Astrocyte of the spinal cord (primary cell): Measurements from ENCODE around the gene FAM200A.
"Not testable (repeated sequence)": the region's sequence is repeated elsewhere in the genome, so short reads cannot be mapped to it uniquely, and the experiment has no call there.

Experiments
- DNase-seq: peaks from one replicate; pipeline ENCODE4 v3.0.0; 2011; ENCODE audit warnings: low read depth, low spot score
- H3K4me3 ChIP-seq: 2 replicates; pipeline ENCODE4 v1.5.1; 2011; ENCODE audit warnings: low read depth, mild to moderate bottlenecking, low read length, moderate library complexity
- in situ Hi-C: cut with HindIII; loops from 2 replicates; pipeline ENCODE4 v1.10.0; 2017; ENCODE audit warnings: low sequenced_read_pairs
- TF ChIP-seq, protein P1 (sequence below): IDR thresholded peaks from 2 replicates; pipeline ENCODE4 v1.5.1; 2012; ENCODE audit warnings: low read depth, mild to moderate bottlenecking, low read length, inconsistent platforms

Gene FAM200A

DNA sequence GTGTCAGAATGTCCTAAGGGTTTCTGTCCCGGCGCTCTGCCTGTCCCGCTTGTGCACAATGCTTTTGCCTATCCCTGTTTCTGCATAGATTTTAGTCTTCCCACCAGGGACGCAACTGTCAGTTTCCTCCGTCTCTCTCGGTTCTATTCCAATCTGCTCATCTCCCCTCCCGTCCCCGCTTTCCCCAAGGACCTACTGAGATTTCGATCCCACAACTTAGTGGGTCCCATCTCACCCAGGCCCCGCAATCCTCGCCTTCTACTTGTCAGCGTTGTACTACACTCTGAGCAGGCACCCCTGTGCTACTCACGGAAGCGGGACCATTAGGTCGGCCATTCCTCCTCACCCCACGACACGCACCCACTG lies 6.0 kb upstream of the FAM200A start:
- in situ Hi-C loops: no loop called here
- no peak for DNase-seq
- H3K4me3 ChIP-seq: peak overlapping the region; percentile 91
- TF ChIP-seq, protein P1, sequence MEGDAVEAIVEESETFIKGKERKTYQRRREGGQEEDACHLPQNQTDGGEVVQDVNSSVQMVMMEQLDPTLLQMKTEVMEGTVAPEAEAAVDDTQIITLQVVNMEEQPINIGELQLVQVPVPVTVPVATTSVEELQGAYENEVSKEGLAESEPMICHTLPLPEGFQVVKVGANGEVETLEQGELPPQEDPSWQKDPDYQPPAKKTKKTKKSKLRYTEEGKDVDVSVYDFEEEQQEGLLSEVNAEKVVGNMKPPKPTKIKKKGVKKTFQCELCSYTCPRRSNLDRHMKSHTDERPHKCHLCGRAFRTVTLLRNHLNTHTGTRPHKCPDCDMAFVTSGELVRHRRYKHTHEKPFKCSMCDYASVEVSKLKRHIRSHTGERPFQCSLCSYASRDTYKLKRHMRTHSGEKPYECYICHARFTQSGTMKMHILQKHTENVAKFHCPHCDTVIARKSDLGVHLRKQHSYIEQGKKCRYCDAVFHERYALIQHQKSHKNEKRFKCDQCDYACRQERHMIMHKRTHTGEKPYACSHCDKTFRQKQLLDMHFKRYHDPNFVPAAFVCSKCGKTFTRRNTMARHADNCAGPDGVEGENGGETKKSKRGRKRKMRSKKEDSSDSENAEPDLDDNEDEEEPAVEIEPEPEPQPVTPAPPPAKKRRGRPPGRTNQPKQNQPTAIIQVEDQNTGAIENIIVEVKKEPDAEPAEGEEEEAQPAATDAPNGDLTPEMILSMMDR: no peak

DNA sequence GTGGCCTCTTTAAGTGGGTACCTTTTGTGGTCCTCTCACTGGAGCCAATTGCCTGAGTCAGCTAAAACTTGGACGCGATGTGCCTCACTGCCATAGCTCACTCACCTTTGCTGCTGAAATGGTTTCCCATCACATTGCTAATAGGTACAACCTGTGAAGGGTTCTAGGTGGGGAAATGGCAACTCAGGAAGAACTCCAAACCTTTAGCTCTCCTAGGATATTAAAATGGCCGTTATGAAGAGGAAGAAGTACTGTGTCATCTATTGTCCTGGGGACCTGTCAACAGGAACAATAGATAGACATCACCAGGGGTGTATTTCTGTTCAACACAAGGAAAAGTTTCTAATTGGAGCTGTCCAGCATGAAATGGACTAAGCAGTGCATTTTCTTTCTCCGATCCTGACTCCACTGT lies 5.3 kb upstream of the FAM200A start:
- TF ChIP-seq, protein P1: no peak
- in situ Hi-C loops: no loop called here
- H3K4me3 ChIP-seq: peak overlapping the region; percentile 91
- no peak for DNase-seq

- in situ Hi-C loops: no loop called here
- DNase-seq: no peak
- no peak overlapping the region for H3K4me3 ChIP-seq
- TF ChIP-seq, protein P1: no peak
Observed at GRCh38 chr7:99554939-99555338, 3.0 kb upstream of the FAM200A start.

DNA sequence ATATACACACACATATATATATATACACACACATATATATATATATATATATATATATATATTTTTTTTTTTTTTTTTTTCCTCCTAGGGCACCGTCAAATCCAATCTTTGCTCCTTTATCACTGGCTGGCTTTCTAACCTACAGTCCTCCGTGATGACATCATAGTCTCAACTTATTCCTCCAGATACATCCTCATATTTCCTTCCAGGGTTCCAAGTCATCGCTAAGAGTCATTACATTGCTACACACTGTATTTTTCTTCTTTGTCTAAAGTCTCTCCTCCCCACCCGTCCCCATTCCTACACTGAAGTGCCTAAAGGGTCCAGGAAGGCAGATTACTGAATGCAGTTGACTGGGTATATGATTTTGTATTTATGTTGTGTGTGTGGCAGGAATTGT lies 1.1 kb upstream of the FAM200A start:
- in situ Hi-C loops: no loop called here
- DNase-seq: no peak
- H3K4me3 ChIP-seq: no peak overlapping the region
- TF ChIP-seq, protein P1: no peak

DNA sequence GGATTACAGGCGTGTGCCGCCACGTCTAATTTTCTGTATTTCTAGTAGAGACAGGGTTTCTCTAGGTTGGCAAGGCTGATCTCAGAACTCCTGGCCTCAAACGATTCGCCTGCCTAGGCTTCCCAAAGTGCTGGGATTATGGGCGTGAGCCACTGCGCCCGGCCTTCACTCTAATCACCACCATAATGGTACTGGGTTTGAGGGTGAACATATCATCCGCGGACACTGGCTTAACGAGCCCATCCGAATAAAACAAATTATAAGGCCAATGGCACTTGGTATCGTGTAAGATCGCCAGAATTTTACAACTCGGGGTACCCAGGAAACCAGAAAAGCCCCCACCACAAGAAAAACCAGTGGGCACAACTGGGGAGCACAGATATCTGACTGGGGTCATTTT lies 580 bp downstream of the FAM200A start:
- peak overlapping the region; percentile 99 for H3K4me3 ChIP-seq
- DNase-seq: peak; percentile 15
- in situ Hi-C loops: no loop called here
- TF ChIP-seq, protein P1: no peak

DNA sequence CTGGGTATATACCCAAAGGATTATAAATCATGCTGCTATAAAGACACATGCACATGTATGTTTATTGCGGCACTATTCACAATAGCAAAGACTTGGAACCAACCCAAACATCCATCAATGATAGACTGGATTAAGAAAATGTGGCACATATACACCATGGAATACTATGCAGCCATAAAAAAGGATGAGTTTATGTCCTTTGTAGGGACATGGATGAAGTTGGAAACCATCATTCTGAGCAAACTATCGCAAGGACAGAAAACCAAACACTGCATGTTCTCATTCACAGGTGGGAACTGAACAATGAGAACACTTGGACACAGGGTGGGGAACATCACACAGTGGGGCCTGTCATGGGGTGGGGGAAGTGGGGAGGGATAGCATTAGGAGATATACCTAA lies 2.4 kb downstream of the FAM200A start:
- DNase-seq, in situ Hi-C loops, H3K4me3 ChIP-seq: not testable (repeated sequence)

DNA sequence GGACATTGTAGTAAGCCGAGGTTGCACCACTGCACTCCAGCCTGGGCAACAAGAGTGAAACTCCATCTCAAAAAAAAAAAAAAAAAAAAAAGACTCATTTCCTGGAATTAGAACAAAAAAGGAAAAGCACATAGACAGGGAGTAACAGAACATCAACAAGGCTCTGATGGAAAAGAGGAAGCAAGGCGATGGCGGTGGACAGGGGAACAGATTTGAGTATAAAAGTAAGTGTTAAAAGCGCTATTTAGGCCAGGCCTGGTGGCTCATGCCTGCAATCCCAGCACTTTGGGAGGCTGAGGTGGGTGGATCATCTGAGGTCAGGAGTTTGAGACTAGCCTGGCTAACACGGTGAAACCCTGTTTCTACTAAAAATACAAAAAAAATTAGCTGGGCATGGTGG lies 6.6 kb downstream of the FAM200A start:
- in situ Hi-C loops, DNase-seq, H3K4me3 ChIP-seq: not testable (repeated sequence)

DNA sequence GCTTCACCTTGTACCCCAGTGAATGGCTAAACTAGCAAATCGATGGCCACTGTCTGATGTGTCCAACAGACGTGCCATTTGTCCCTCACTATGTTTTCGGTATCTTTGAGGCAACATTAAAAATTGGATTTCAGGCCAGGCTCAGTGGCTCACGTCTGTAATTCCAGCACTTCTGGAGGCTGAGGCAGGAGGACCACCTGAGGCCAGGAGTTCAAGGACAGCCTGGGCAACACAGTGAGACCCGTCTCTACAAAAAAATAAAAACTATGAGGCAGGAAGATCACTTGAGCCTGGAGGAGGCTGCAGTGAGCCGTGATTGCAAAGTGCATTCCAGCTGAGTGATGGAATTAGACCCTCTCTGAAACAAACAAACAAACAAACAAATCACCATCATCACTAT lies 8.0 kb downstream of the FAM200A start:
- in situ Hi-C loops: no loop called here
- TF ChIP-seq, protein P1: no peak
- H3K4me3 ChIP-seq: no peak overlapping the region
- no peak for DNase-seq
